NCI-H2171 treated with DMSO at 0.1 percent for 48 hours (cell line): Measurements from ENCODE around the gene TATDN3.
"Not testable (repeated sequence)": the region's sequence is repeated elsewhere in the genome, so short reads cannot be mapped to it uniquely, and the experiment has no call there.

Experiments
- DNase-seq: peaks from one replicate; lab custom pipeline; 2025; lab: John Stamatoyannopoulos, UW

Gene TATDN3

DNA sequence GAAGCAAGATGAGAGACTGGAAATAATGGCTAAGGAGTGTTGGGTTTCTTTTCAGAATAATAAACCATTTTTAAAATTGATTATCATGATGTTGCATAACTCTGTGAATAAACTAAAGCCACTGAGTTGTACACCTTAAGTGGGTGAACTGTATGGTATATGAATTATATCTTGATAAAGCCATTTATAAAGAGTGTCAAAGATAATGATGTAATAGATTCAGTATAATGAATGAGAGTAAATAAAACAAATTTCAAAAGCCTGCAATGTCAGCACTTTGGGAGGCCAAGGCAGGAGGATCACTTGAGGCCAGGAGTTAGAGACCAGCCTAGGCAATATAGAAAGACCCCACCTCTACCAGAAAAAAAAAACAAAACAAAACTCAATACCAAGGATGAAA, 16.5 kb upstream of the TATDN3 start:
- DNase-seq = no peak

- DNase-seq = no peak
Measured at GRCh38 chr1:212777151-212777550, 14.5 kb upstream of the TATDN3 start.

GRCh38 chr1:212779086-212779485, 12.6 kb upstream of the TATDN3 start:
- not testable (repeated sequence) for DNase-seq

- no peak for DNase-seq
Measured at GRCh38 chr1:212780759-212781158, 10.9 kb upstream of the TATDN3 start.

DNA sequence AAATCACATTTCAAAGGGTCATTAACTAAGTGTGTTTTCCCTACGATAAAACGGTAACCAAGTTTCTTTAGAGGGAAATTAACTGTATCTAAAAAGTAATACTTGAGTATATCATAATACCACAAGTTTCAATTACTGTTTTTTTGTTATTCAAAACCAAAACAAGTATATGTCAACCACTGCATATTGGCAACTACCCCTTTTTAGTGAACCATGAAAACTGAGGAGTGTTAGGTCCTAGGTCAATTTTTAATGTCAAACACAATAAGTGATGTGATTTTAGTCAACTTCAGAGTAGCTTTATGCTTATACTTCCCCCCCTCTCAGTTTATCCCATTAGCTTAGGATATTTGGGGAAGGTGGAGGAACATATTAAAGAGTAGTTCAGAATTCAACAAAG, 10.5 kb upstream of the TATDN3 start:
- DNase-seq = no peak

- DNase-seq = peak; percentile 72
Measured at GRCh38 chr1:212782422-212783154, 9.1 kb upstream of the TATDN3 start.

GRCh38 chr1:212783976-212784375, 7.7 kb upstream of the TATDN3 start:
- DNase-seq = no peak

DNA sequence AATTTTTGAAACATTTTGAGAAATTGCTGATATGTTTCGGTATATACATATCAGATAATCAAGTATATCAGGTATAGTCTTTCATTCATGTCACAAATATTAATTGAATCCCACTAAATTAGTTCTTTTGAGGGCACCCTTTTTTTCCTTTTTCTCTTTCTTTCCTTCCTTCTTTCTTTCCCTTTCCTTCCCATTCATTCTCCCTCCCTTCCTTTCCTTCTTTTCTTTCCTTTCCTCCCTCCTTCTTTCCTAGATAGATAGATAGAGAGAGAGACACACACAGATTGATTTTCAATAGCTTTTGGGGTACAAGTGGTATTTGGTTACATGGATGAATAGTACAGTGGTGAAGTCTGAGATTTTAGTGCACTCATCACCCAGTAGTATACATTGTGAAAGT, 5.8 kb upstream of the TATDN3 start:
- DNase-seq = no peak

GRCh38 chr1:212791261-212791675, 426 bp upstream of the TATDN3 start:
- peak; percentile 83 for DNase-seq

DNA sequence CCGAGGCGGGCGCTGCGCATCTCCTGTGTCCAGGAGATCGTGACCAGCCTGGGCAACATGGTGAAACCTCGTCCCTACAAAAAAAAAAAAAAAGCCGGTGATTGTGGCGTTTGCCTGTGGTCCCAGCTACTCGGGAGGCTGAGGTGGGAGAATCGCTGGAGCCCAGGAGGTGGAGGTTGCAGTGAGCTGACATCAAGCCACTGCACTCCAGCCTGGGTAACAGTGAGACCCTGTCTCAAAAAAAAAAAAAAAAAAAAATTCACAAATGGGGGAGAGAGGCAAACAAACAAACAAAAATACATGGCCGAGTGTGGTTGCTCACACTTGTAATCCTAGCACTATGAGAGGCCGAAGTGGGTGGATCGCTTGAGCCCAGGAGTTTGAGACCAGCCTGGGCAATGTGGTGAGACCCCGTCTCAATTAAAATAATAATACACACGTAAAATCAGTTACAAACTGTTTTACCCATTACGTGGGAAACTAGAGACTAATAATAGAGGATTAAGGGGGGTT, 758 bp downstream of the TATDN3 start:
- DNase-seq = no peak

GRCh38 chr1:212794561-212795014, 2.9 kb downstream of the TATDN3 start:
- no peak for DNase-seq

GRCh38 chr1:212797681-212798080, 6.0 kb downstream of the TATDN3 start:
- no peak for DNase-seq

- no peak for DNase-seq
Measured at GRCh38 chr1:212805767-212806166, 14.1 kb downstream of the TATDN3 start.

DNA sequence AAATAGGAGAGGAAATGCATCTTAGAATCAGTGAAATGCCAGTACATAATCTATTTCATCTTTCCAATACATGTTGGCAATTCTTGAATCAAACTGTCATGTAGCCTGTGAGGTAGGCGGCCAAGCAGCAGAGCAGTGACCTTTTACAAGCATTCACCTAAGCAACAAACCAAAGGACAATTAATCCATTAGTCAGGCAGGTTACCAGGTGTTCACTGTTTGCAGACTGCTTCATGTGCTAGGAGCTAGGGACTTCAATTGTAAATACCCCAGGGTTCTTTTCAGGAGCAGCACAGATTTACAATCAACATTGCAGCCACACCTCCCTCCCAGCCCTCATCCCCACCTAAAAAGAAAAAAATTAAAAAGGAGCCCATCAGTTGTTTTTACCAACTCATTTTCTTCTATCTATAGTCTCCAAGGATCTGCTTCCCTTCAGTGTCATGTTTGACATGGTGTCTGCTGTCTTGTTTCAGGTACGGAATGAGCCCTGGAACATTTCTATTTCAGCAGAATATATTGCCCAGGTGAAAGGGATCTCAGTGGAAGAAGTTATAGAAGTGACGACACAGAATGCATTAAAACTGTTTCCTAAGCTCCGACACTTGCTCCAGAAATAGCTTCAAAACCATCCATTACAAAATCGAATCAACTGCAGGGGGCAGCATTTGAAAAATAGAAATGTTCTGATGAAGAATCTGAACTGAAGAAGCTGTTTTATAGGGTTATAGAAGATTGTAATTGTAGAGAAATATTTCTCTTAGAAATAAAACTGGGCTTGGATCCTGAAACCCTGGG, 23.0 kb downstream of the TATDN3 start:
- DNase-seq = peak; percentile 10

GRCh38 chr1:212816567-212817278, 25.0 kb downstream of the TATDN3 start:
- DNase-seq = no peak

GRCh38 chr1:212819726-212820125, 28.0 kb downstream of the TATDN3 start:
- no peak for DNase-seq

DNA sequence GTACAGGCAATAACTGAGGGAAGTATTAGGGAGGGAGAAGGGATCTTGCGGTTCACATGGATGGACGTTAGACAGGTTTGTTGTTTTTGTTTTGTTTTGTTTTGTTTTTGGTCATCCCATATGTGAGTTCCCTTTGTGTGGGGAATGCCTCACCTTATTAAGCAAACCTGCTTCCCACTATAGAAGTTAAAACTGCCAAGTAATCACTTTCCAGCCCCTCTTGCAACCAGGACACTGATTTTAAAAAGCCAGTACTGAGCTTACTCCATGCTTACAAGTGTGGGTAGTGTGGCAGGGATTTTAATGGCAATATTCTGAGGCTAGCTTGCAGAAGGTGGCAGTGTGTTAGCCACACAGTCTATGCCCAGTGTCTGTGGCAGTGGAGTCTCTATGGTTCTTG, 29.3 kb downstream of the TATDN3 start:
- DNase-seq = no peak

DNA sequence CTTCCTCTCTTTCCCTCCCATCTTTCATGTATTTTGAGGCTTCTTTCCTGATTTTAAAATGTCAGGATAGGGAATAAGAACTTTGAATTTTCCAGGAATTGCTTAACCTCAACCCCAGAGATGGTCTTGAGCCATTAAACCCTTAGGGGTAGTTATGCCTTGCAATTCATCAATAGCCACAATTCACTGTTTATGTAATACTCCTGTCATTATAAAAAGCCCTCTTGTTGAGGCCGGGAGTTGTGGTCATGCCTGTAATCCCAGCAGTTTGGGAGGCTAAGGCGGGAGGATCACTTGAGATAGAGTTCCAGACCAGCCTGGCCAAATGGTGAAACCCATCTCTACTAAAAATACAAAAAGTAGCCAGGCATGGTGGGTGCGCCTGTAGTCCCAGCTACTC, 31.3 kb downstream of the TATDN3 start:
- DNase-seq = no peak

DNA sequence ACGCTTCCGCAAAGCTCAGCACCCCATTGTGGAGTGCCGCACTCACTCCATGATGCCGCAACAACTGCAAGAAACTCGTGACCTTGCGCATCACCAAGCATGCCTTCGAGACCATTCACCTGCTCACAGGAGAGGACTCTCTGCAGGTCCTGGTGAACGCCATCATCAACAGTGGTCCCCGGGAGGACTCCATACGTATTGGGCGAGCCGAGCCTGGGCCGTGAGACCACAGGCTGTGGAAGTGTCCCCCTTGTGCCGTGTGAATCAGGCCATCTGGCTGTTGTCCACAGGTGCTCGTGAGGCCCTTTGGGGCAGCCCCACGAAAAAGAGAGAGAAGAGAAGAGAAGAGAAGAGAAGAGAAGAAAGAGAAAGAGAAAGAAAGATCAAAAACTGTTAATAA, 32.5 kb downstream of the TATDN3 start:
- DNase-seq = no peak

- DNase-seq = no peak
Measured at GRCh38 chr1:212825798-212826452, 34.2 kb downstream of the TATDN3 start.

DNA sequence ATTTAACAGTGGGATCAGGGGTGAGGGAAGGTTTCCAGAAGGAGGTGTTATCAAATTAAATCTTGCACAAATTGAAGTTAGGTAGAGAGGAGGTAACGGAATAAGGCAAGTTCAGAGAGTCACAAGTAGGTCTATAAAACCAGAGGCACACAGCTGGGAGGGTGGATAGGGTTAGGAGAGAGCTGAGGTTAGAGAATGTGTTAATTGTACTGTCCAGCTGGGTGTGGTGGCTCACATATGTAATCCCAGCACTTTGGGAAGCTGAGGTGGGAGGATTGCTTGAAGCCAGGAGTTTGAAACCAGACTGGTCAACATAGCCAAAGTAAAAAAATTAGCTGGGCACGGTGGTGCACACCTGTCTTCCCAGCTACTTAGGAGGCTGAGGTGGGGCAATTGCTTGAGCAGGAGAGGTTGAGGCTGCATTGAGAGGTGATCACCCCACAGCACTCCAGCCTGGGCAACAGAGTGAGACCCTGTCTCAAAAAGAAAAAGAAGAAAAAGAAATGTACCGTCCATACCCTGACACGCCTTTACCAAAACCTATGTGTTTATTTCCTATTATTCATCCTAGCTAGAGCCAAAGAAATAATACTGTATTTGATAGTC, 35.6 kb downstream of the TATDN3 start:
- DNase-seq = no peak
